GM19372 (cell line): ENCODE data around the gene AGBL4.
A peak's percentile ranks its signal among the peaks of the same experiment; 100 is the strongest.

Source experiments
- ATAC-seq: cut with Tn5 transposase; IDR thresholded peaks from one replicate; pipeline ENCODE4 v1.9.1; 2021; ENCODE audit warnings: mild to moderate bottlenecking, low read depth, moderate library complexity; ENCODE audit not compliant: unreplicated experiment

Gene AGBL4

GRCh38 chr1:48572646-48573258 is 1451.0 kb downstream of the AGBL4 start:
- peak; percentile 86 for ATAC-seq

- no peak for ATAC-seq
Observed at GRCh38 chr1:48572134-48572533, 1451.6 kb downstream of the AGBL4 start.

DNA sequence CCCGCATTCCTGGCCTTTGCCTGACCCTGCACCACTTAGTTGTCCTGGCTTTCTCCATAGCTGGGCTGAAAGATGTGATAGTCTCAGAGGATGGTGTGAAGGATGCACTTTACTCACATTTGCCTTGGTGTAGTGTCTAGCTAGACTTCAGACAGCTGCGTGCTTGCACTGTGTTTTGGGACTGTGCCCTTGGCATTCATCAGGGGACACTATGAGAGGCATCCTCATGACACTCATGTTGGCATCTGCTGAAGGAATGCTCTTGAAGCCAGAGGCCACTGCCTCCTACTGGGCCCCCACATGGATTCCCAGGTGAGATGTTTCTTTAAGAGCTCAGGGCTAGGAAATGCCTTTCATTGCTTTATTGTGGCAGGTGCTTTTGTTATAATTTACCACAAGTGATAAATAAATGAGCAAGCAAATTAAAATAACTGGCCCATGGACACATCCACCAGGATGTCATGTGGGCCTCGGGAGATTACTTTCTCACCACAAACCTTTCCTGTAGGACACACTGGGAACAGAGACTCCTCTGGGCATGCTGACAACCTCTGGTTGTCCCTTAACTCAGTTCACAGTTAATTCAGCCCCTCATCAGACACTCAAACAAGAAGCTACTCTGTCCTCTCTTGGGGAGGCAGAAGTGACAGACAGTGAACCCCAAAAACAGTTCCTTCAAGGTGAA is 1452.3 kb downstream of the AGBL4 start:
- no peak for ATAC-seq

GRCh38 chr1:48570568-48570967 is 1453.2 kb downstream of the AGBL4 start:
- ATAC-seq = no peak

DNA sequence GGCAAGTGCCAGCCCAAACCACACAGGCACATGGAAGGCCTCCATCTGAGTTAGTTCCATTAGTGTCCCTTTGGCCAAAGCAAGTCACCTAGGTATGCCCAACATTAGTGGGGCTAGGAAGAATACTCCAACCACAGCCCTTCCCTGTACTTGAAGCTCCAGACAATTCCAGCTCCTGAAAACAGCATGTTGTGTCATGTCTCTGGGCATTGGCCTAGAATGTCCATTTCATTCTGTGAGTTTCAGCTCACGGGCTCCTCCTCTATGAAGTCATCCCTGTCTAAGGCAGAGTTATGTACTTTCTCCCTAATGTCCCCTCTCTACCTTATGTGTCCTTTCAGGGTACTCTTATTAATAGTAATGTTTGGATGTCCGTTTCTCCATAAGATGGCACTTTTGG is 1455.3 kb downstream of the AGBL4 start:
- no peak for ATAC-seq

GRCh38 chr1:48566492-48566891 is 1457.3 kb downstream of the AGBL4 start:
- no peak for ATAC-seq

- ATAC-seq = no peak
Observed at GRCh38 chr1:48563021-48563420, 1460.7 kb downstream of the AGBL4 start.

GRCh38 chr1:48561444-48561843 is 1462.3 kb downstream of the AGBL4 start:
- ATAC-seq = no peak

GRCh38 chr1:48560577-48560976 is 1463.2 kb downstream of the AGBL4 start:
- ATAC-seq = no peak

- no peak for ATAC-seq
Observed at GRCh38 chr1:48560116-48560515, 1463.6 kb downstream of the AGBL4 start.

GRCh38 chr1:48558366-48558765 is 1465.4 kb downstream of the AGBL4 start:
- ATAC-seq = no peak

GRCh38 chr1:48556186-48556850 is 1467.4 kb downstream of the AGBL4 start:
- no peak for ATAC-seq

DNA sequence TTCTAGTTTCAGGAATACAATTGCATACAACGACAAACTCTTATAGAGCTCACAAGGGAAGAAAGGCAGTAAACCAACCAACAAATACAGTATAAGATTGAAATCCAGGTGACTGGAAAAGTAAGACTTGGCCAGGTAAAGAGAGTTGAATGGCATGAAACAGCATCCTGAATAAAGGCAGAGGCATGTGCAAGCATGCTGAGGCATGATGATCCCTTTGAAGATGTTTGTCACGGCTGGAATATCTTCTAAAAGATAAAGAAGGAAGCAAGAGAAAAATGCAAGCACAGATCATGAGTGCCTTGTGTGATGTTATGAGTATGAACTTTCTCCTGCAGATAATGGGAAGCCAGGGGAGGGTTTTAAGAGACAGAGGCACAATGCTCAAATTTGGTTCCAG is 1468.5 kb downstream of the AGBL4 start:
- no peak for ATAC-seq

DNA sequence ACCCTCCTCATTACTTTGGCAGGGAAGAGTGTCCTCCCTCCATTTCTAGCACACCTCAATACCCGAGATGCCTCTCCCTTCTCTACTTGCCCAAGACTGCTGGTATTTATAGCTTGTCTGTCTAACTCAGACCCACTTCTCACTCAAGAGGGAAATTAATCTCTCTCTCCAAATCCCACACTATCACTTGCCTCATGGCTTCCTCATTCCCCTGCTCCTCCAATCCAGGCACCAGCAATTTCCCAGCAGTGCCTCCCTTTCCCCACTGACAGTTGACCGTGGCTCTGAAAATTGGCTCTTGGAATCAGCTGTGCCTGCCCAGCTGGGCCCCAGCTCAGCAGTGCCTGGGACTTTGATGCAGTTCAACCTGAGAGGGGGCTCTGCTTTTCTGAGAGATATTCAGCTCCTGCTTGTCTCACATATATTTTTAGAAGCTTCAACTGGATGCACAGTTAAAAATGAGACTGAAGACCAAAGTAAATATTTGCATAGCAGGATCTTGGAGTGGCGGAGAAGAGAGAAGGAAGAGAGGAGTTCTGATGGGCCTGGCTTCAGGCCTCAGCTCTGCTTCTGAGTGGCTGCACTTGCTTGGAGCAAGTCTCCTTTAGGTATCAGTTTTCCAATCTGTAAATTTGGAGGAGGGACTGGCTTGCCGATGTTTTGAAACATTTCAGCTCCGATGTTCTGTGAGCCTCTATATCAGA is 1470.7 kb downstream of the AGBL4 start:
- no peak for ATAC-seq

- ATAC-seq = no peak
Observed at GRCh38 chr1:48552420-48552819, 1471.3 kb downstream of the AGBL4 start.

DNA sequence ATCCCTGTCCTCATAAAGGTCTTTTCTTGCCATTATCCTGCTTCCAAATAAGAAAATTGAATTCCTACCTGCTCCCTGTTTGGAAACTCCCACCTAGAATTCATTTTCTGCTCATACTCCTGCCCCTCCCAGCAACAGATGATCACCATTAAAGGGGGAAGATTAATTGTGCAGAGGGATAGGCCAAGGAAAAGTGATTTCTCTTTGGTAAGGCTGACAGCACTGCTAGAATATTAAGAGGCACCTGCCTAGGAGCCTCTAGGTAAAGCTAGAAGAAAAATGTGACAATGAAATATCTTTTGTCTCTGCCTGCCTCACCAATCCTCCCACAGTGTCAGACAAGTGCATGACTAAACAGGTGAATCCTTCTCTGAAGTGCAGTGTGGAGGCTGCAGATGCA is 1474.8 kb downstream of the AGBL4 start:
- no peak for ATAC-seq

- no peak for ATAC-seq
Observed at GRCh38 chr1:48547561-48548220, 1476.1 kb downstream of the AGBL4 start.

- ATAC-seq = no peak
Observed at GRCh38 chr1:48543854-48544253, 1479.9 kb downstream of the AGBL4 start.

DNA sequence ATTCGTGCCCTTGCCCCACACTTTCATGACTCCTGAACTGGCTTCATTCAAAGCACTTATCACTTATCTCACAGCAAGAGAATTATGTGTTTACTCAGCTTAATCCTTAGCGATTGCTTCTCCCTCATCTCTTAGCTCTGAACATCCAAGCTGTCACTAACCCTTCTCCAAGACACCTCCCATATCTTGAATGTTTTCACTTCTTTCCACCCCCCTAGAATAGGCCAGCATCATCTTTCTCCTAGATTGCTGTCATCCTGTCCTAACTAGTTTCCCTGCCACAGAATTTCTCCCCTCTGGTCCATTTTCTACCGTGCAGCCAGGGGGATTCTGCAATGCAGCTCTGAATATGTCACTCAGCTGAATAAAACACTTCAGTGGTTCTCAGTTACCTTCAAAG is 1483.2 kb downstream of the AGBL4 start:
- ATAC-seq = no peak

DNA sequence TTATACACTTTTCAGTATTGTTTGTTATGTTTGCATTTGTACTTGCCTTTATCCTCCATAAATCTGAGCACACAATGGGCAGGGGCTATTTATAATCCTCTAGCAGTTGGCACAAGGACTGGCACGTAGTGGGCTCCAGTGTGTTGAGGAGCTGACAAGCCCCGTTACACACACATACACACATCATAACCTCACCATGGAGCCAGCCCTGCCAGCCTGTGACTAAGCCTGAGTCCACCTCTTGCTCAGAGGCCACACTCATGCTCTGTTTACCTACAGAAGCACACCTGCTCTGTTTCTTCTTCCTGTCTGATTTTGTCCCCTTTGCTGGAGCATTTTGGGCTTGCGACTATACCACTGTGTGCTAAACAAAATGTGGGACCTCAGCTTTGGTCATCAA is 1487.3 kb downstream of the AGBL4 start:
- no peak for ATAC-seq

DNA sequence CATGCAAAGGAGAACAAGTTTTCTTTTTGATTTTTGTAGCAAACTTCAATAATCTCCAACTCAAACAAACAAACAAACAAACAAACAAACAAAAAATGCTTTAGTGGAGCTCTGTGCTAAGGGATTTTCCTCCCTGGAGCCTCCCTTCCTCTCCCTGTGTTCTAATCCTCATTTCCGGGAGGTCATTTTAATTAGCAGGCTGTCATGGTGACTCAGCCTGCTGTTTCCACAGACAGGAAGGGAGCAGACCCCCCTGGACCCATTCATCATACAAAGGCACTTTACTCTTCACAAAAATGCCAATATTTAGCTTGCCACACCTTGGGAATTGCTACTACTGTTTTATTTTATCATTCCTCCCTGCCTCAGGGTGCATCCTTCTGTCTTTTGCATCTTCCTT is 1490.8 kb downstream of the AGBL4 start:
- ATAC-seq = no peak
